ENCODE data around the gene COG4.

Gene COG4

GRCh38 chr16:70523076-70523742 is at the start of gene COG4:
COG4 (minus strand) TSS chr16:70523554; CDS start chr16:70523543, 11 bp downstream.
- no peak for TF ChIP-seq Cebpa-rat (IDR thresholded peaks at IDR 0.05)
- H3K4me1 ChIP-seq, result peaks cover 55 to 68% (median 64%) of the 10 kb centered on the region in 10 experiments
- no peaks in the 10 kb centered on the region for H3K9me3 ChIP-seq (replicated peaks in 1 of 11)
- peak within 1 kb of the TSS; percentile 72 to 89 (median 82) for H3K4me3 ChIP-seq
- H3K36me3 ChIP-seq, result peaks cover 26 to 39% (median 34%) of the 10 kb centered on the region in 11 experiments
- H3K4me2 ChIP-seq, result peak within 1 kb of the TSS; percentile 79 to 97 (median 94)
- no peaks in the 10 kb centered on the region for H3K27me3 ChIP-seq
- peak within 1 kb of the TSS; percentile 86 to 99 (median 96) for H3K9ac ChIP-seq
- peaks cover 29 to 40% (median 34%) of the 10 kb centered on the region in 11 experiments; a peak in 21 of 22 replicates for H4K20me1 ChIP-seq
- peak within 1 kb of the TSS; percentile 84 to 100 (median 96) for H3K27ac ChIP-seq

GRCh38 chr16:70572926-70573270 is 49.5 kb upstream of the COG4 start:
- no peak for TF ChIP-seq Cebpa-rat (IDR thresholded peaks at IDR 0.05)
- no peak overlapping the region for H3K27ac ChIP-seq
- no peak overlapping the region for H3K4me2 ChIP-seq
- no peaks in the 10 kb centered on the region for H3K27me3 ChIP-seq
- peaks cover 34 to 100% (median 92%) of the 10 kb centered on the region in 11 experiments for H4K20me1 ChIP-seq
- peaks cover 0 to 40% (median 15%) of the 10 kb centered on the region in 10 experiments; a peak in 14 of 20 replicates for H3K4me1 ChIP-seq
- peaks cover 74 to 81% (median 80%) of the 10 kb centered on the region in 11 experiments for H3K36me3 ChIP-seq
- no peak overlapping the region for H3K4me3 ChIP-seq
- H3K9ac ChIP-seq, result 0 out of 22 replicates have a peak overlapping the region, but pooled peaks of 1 of the 11 experiments have one; percentile 10
- no peaks in the 10 kb centered on the region for H3K9me3 ChIP-seq (replicated peaks in 1 of 11)

- TF ChIP-seq Cebpa-rat (IDR thresholded peaks at IDR 0.05), result no peak
- no peaks in the 10 kb centered on the region for H3K9me3 ChIP-seq (replicated peaks in 1 of 11)
- H3K9ac ChIP-seq, result 0 out of 22 replicates have a peak overlapping the region, but pooled peaks of 1 of the 11 experiments have one; percentile 10
- no peak overlapping the region for H3K4me3 ChIP-seq
- H3K27ac ChIP-seq, result no peak overlapping the region
- peaks cover 37 to 100% (median 97%) of the 10 kb centered on the region in 11 experiments for H4K20me1 ChIP-seq
- H3K36me3 ChIP-seq, result peaks cover 80 to 87% (median 86%) of the 10 kb centered on the region in 11 experiments
- H3K27me3 ChIP-seq, result no peaks in the 10 kb centered on the region
- no peak overlapping the region for H3K4me2 ChIP-seq
- H3K4me1 ChIP-seq, result peaks cover 0 to 40% (median 15%) of the 10 kb centered on the region in 10 experiments; a peak in 14 of 20 replicates
These were observed 48.9 kb upstream of the COG4 start for GRCh38 chr16:70572050-70572925.

GRCh38 chr16:70571623-70572022 is 48.3 kb upstream of the COG4 start:
- H3K4me1 ChIP-seq, result peaks cover 0 to 33% (median 13%) of the 10 kb centered on the region in 10 experiments; a peak in 14 of 20 replicates
- H3K9ac ChIP-seq, result no peak overlapping the region
- no peak overlapping the region for H3K27ac ChIP-seq
- no peak overlapping the region for H3K4me2 ChIP-seq
- peaks cover 42 to 100% (median 97%) of the 10 kb centered on the region in 11 experiments for H4K20me1 ChIP-seq
- H3K27me3 ChIP-seq, result no peaks in the 10 kb centered on the region
- H3K4me3 ChIP-seq, result no peak overlapping the region
- no peaks in the 10 kb centered on the region for H3K9me3 ChIP-seq (replicated peaks in 1 of 11)
- H3K36me3 ChIP-seq, result peaks cover 87 to 94% (median 93%) of the 10 kb centered on the region in 11 experiments
- TF ChIP-seq Cebpa-rat (IDR thresholded peaks at IDR 0.05), result no peak

GRCh38 chr16:70570967-70571570 is 47.7 kb upstream of the COG4 start:
- H3K27ac ChIP-seq, result no peak overlapping the region
- H3K36me3 ChIP-seq, result peaks cover 92 to 99% (median 98%) of the 10 kb centered on the region in 11 experiments
- H3K4me2 ChIP-seq, result no peak overlapping the region
- no peaks in the 10 kb centered on the region for H3K27me3 ChIP-seq
- H3K9ac ChIP-seq, result no peak overlapping the region
- no peak for TF ChIP-seq Cebpa-rat (IDR thresholded peaks at IDR 0.05)
- no peaks in the 10 kb centered on the region for H3K9me3 ChIP-seq (replicated peaks in 1 of 11)
- H3K4me1 ChIP-seq, result peaks cover 0 to 28% (median 10%) of the 10 kb centered on the region in 10 experiments; a peak in 13 of 20 replicates
- H3K4me3 ChIP-seq, result no peak overlapping the region
- H4K20me1 ChIP-seq, result peaks cover 42 to 100% (median 99%) of the 10 kb centered on the region in 11 experiments

GRCh38 chr16:70569752-70570151 is 46.4 kb upstream of the COG4 start:
- no peaks in the 10 kb centered on the region for H3K27me3 ChIP-seq
- no peak overlapping the region for H3K4me2 ChIP-seq
- H3K9me3 ChIP-seq (replicated peaks in 1 of 11), result no peaks in the 10 kb centered on the region
- peaks cover 0 to 16% (median 5%) of the 10 kb centered on the region in 10 experiments; a peak in 8 of 20 replicates for H3K4me1 ChIP-seq
- H3K27ac ChIP-seq, result no peak overlapping the region
- H4K20me1 ChIP-seq, result peaks cover 44 to 100% (median 100%) of the 10 kb centered on the region in 11 experiments
- H3K36me3 ChIP-seq, result peaks cover 99 to 100% (median 100%) of the 10 kb centered on the region in 11 experiments
- TF ChIP-seq Cebpa-rat (IDR thresholded peaks at IDR 0.05), result no peak
- no peak overlapping the region for H3K4me3 ChIP-seq
- no peak overlapping the region for H3K9ac ChIP-seq

GRCh38 chr16:70568601-70569237 is 45.4 kb upstream of the COG4 start:
- H3K4me1 ChIP-seq, result peaks cover 0 to 16% (median 4%) of the 10 kb centered on the region in 10 experiments; a peak in 7 of 20 replicates
- no peaks in the 10 kb centered on the region for H3K27me3 ChIP-seq
- no peak overlapping the region for H3K27ac ChIP-seq
- H4K20me1 ChIP-seq, result peaks cover 43 to 100% (median 100%) of the 10 kb centered on the region in 11 experiments
- no peak overlapping the region for H3K4me2 ChIP-seq
- H3K9me3 ChIP-seq (replicated peaks in 1 of 11), result no peaks in the 10 kb centered on the region
- no peak overlapping the region for H3K4me3 ChIP-seq
- TF ChIP-seq Cebpa-rat (IDR thresholded peaks at IDR 0.05), result no peak
- H3K36me3 ChIP-seq, result peaks cover 100% of the 10 kb centered on the region in 11 experiments
- H3K9ac ChIP-seq, result no peak overlapping the region

GRCh38 chr16:70565053-70565452 is 41.7 kb upstream of the COG4 start:
- H3K36me3 ChIP-seq, result peaks cover 100% of the 10 kb centered on the region in 11 experiments
- peaks cover 0 to 13% (median 0%) of the 10 kb centered on the region in 10 experiments; a peak in 3 of 20 replicates for H3K4me1 ChIP-seq
- H3K9me3 ChIP-seq (replicated peaks in 1 of 11), result no peaks in the 10 kb centered on the region
- no peak overlapping the region for H3K27ac ChIP-seq
- H3K9ac ChIP-seq, result no peak overlapping the region
- TF ChIP-seq Cebpa-rat (IDR thresholded peaks at IDR 0.05), result no peak
- no peaks in the 10 kb centered on the region for H3K27me3 ChIP-seq
- peaks cover 47 to 100% (median 100%) of the 10 kb centered on the region in 11 experiments for H4K20me1 ChIP-seq
- H3K4me3 ChIP-seq, result no peak overlapping the region
- H3K4me2 ChIP-seq, result no peak overlapping the region

Measured in BLaER1 treated with 17β-estradiol and CSF1 and Interleukin-3, amounts not matched to agents 10 nM and 100 nM (cell line).